Neutrophil (primary cell): ENCODE results near the gene PLA2G3.

Source experiments
- H3K27ac ChIP-seq: fragments of 200-600 bp; sonication (generic); 2 replicates; pipeline ENCODE4 v1.5.1; 2016; ENCODE audit warnings: mild to moderate bottlenecking, moderate library complexity
- H3K27me3 ChIP-seq: fragments of 200-600 bp; sonication (generic); 2 replicates; pipeline ENCODE4 v1.6.0; 2016; ENCODE audit warnings: mild to moderate bottlenecking
- H3K36me3 ChIP-seq: fragments of 200-600 bp; sonication (generic); 2 replicates; pipeline ENCODE4 v1.5.1; 2017
- H3K4me1 ChIP-seq, 2 experiments: fragments of 200-600 bp in 1 of 2; sonication (generic) in 1 of 2; 1 replicate in 1 of 2; 2 replicates in 1 of 2; pipeline versions ENCODE4 v1.5.1 to v1.6.1; 2013 to 2016; ENCODE audit warnings: low read depth in 1 of 2, low read length in 1 of 2, mild to moderate bottlenecking in 1 of 2, moderate library complexity in 1 of 2; ENCODE audit not compliant: control insufficient read depth in 1 of 2, insufficient read depth in 1 of 2
- H3K4me3 ChIP-seq, 2 experiments: fragments of 200-600 bp in 1 of 2; sonication (generic) in 1 of 2; 1 replicate in 1 of 2; 2 replicates in 1 of 2; pipeline ENCODE4 v1.5.1; 2013 to 2016; ENCODE audit warnings: low read depth in 1 of 2, low read length in 1 of 2, mild to moderate bottlenecking in 1 of 2, moderate library complexity in 1 of 2
- H3K9me3 ChIP-seq: fragments of 200-600 bp; sonication (generic); 2 replicates; pipeline ENCODE4 v1.5.1; 2016
- CTCF ChIP-seq: fragments of 200-600 bp; sonication (generic); IDR thresholded peaks from 2 replicates; pipeline ENCODE4 v1.5.1; 2016; ENCODE audit warnings: antibody characterized with exemption

Gene PLA2G3

GRCh38 chr22:31144223-31144622 lies 3.9 kb upstream of the PLA2G3 start:
- Histone ChIP-seq H3K9me3 (no peaks in the 10 kb centered on the region), H3K4me1 (no peaks in the 10 kb centered on the region), H3K27me3 (peaks cover 25% of the 10 kb centered on the region), H3K4me3 (no peak overlapping the region), H3K27ac (no peak overlapping the region), H3K36me3 (no peaks in the 10 kb centered on the region)
- no peak for TF ChIP-seq CTCF

- no peaks in the 10 kb centered on the region for H3K9me3 ChIP-seq
- H3K27me3 ChIP-seq = peaks cover 28% of the 10 kb centered on the region
- no peak overlapping the region for H3K27ac ChIP-seq
These were observed 3.2 kb upstream of the PLA2G3 start for GRCh38 chr22:31143537-31143936.

GRCh38 chr22:31143038-31143437 lies 2.7 kb upstream of the PLA2G3 start:
- no peaks in the 10 kb centered on the region for H3K9me3 ChIP-seq
- no peaks in the 10 kb centered on the region for H3K4me1 ChIP-seq
- H3K4me3 ChIP-seq = no peak overlapping the region
- H3K27ac ChIP-seq = no peak overlapping the region
- H3K36me3 ChIP-seq = no peaks in the 10 kb centered on the region
- no peak for TF ChIP-seq CTCF
- peaks cover 28% of the 10 kb centered on the region for H3K27me3 ChIP-seq

More at GRCh38 chr22:31143537-31143936, 3.2 kb upstream of the PLA2G3 start:
- TF ChIP-seq CTCF = no peak
- Histone ChIP-seq H3K4me1 (no peaks in the 10 kb centered on the region), H3K4me3 (no peak overlapping the region), H3K36me3 (no peaks in the 10 kb centered on the region)

GRCh38 chr22:31142285-31142684 lies 2.0 kb upstream of the PLA2G3 start:
- Histone ChIP-seq H3K4me3 (no peak overlapping the region), H3K36me3 (no peaks in the 10 kb centered on the region), H3K27me3 (peaks cover 28% of the 10 kb centered on the region), H3K4me1 (peaks cover 0 to 3% of the 10 kb centered on the region in 2 experiments), H3K9me3 (no peaks in the 10 kb centered on the region), H3K27ac (no peak overlapping the region)
- TF ChIP-seq CTCF = no peak

GRCh38 chr22:31141551-31141950 lies 1.2 kb upstream of the PLA2G3 start:
- Histone ChIP-seq H3K4me1 (peaks cover 0 to 3% of the 10 kb centered on the region in 2 experiments), H3K27me3 (peaks cover 28% of the 10 kb centered on the region), H3K27ac (no peak overlapping the region), H3K36me3 (no peaks in the 10 kb centered on the region), H3K4me3 (no peak overlapping the region), H3K9me3 (no peaks in the 10 kb centered on the region)
- TF ChIP-seq CTCF = no peak

GRCh38 chr22:31140746-31141145 lies 438 bp upstream of the PLA2G3 start:
- Histone ChIP-seq H3K4me1 (peaks cover 0 to 3% of the 10 kb centered on the region in 2 experiments), H3K27me3 (peaks cover 28% of the 10 kb centered on the region), H3K4me3 (no peak overlapping the region), H3K27ac (no peak overlapping the region), H3K36me3 (no peaks in the 10 kb centered on the region), H3K9me3 (no peaks in the 10 kb centered on the region)
- TF ChIP-seq CTCF = no peak
